Natural killer cell treated with Interleukin-12 subunit alpha and Interleukin-12 subunit beta and Interleukin-15 and Interleukin-18, amount 100 ng/mL, for 72 hours (primary cell): ENCODE results near the gene KLHL18. TPM values are rescaled to one million over a fixed set of nuclear protein-coding genes. Genes with fewer than 3 reads are reported as not detected.

Experiments
- ATAC-seq, 2 donors: fragments of 150-1000 bp; cut with Tn5 transposase in 1 of 2; sonication (Bioruptor Pico), chemical (Tn5 transposase) in 1 of 2; 2 replicates each; pipeline ENCODE4 v1.10.0; 2021
- DNase-seq: peaks from one replicate; pipeline ENCODE4 v3.0.0; 2022; ENCODE audit warnings: low spot score
- H3K27ac Mint-ChIP-seq, 2 donors: 1 replicate in 1 of 2; 2 replicates in 1 of 2; pipeline ENCODE4 v1.8.0; 2022; ENCODE audit warnings: mixed read lengths in 2 of 2, mild to moderate bottlenecking in 1 of 2, moderate library complexity in 1 of 2
- H3K27me3 Mint-ChIP-seq, 2 donors: 1 replicate in 1 of 2; 2 replicates in 1 of 2; pipeline ENCODE4 v1.8.0; 2022; ENCODE audit warnings: mixed read lengths in 2 of 2
- H3K36me3 Mint-ChIP-seq: one replicate; pipeline ENCODE4 v1.8.0; 2022; ENCODE audit warnings: mixed read lengths
- H3K4me1 Mint-ChIP-seq, 2 donors: 1 replicate in 1 of 2; 2 replicates in 1 of 2; pipeline ENCODE4 v1.8.0; 2022; ENCODE audit warnings: low read depth in 2 of 2, mixed read lengths in 2 of 2, mild to moderate bottlenecking in 1 of 2
- H3K4me3 Mint-ChIP-seq: one replicate; pipeline ENCODE4 v1.8.0; 2022; ENCODE audit warnings: mixed read lengths
- H3K9me3 Mint-ChIP-seq: 2 replicates; pipeline ENCODE4 v1.8.0; 2022; ENCODE audit warnings: mixed read lengths
- total RNA-seq, 2 donors: library from RNA; stranded (reverse); gene quantifications; one replicate each; pipeline ENCODE4 v1.2.3, GENCODE V29; 2022

Gene KLHL18
- total RNA-seq, 2 donors from 2014 or later, result 38.9 to 65.3 TPM

DNA sequence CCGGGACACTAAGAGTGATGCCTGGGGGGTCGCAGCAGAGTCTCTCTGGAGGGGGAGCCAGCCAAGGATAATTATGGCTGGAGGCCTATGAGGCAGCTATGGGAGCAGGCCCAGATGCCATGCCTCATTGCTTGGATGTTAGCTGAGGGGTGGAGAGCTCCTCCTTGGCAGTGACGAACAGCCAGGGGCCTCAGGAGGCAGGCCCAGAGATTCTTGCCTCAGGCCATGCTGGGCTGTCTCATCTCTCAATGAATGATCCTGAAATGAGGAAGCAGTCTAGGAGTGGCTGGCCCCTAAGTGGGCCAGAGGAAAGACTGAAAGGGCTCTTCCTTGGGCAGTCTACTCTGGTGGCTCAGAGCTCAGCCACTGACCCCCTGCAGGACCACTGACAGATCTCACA is 21.4 kb upstream of the KLHL18 start:
- Mint-ChIP-seq H3K9me3 (no peaks in the 10 kb centered on the region), H3K27ac (no peak overlapping the region), H3K4me1 (no peaks in the 10 kb centered on the region), H3K36me3 (no peaks in the 10 kb centered on the region), H3K27me3 (no peaks in the 10 kb centered on the region), H3K4me3 (no peak overlapping the region)
- DNase-seq (no peak), ATAC-seq (peak in 1 of 2 donors; percentile 7)

DNA sequence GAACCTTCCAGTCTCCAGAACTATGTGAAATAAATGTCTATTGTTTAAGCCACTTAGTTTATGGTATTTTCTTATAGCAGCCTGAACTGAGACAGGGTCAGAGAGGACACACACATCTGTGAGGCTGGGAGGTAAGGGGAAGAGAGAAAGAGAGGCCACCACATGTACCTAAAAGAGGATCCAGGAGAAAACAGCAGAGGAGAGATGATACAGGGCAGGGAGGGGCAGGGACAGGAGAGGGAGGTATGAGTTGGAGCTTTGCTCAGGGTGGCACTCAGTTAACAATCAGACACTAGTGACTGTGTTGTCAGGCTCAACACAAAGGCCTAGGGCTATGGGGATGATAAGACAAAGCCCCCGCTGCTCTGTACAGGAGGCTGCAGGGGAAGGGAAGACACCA is 17.7 kb upstream of the KLHL18 start:
- Mint-ChIP-seq H3K9me3 (no peaks in the 10 kb centered on the region), H3K36me3 (no peaks in the 10 kb centered on the region), H3K27ac (no peak overlapping the region), H3K4me1 (no peaks in the 10 kb centered on the region), H3K4me3 (no peak overlapping the region), H3K27me3 (no peaks in the 10 kb centered on the region)
- ATAC-seq (no peak), DNase-seq (no peak)

DNA sequence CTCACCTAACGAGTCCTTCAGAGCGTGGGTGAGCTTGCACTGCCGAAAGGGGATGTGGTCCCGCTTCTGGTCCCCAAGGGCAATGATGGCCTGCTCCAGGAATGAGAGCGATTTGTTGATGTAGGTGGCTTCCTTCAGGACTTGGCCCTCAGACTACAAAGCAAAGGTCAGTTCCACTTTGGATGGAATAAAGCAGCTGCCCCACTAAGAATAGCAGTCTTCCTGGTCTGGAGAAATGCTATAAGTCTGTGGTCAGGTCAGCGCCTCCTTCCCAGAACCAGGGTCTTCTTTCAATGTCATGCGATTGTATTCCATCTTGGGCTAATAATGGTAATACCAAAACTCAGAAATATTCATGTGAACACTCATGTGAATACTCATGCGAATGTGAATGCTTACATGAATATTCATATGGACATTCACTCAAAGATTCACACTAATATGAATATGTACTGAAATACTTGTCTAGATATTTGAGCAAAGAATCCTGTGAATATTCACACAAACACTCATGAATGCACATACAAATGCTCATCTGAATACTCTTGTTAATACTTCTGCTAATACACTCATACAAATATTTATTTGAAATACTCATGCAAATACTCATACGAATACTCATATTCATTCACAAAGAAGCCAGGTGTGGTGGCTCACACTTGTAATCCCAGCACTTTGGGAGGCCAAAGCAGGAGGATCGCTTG is 16.9 kb upstream of the KLHL18 start:
- no peak overlapping the region for H3K27ac Mint-ChIP-seq
- no peaks in the 10 kb centered on the region for H3K4me1 Mint-ChIP-seq
- H3K4me3 Mint-ChIP-seq, result no peak overlapping the region
- no peaks in the 10 kb centered on the region for H3K27me3 Mint-ChIP-seq
- DNase-seq (no peak), ATAC-seq (no peak)
- no peaks in the 10 kb centered on the region for H3K9me3 Mint-ChIP-seq
- H3K36me3 Mint-ChIP-seq, result no peaks in the 10 kb centered on the region

DNA sequence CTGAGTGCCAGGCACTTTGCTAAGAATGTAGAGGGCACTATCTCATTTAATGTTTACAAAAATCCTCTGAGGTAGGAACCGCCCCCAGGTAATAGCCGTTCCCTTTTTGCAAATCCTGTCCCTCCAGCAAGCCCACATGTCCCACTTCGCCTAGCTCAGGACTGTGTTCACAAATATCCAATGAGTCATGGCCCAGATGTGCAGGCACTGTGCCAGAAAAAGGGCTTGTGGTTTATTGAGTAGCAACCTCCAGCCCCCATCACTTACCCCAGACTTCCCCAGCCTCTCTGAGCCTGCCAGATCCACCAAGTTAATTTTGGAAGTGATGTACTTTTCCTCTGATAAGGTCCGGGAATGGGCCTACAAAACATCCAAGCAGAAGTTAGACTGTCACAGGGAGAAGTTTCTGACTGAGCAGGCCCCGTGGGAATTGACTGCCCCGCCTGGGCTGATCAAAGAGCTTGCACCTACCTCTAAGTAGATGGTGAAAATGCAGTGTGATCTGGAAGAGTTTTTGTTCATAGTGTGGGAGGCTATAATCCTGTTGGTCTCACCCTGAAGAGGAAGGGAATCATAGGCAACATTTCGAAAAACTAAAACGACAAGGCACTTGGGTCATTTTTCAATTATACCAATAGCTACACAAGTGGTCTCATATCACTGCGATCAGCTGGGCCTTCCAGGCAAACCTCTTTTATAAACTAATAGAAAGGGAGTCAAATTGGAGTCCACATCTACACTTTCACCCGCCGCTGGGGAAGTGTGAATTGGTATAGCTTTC is 15.8 kb upstream of the KLHL18 start:
- Mint-ChIP-seq H3K36me3 (no peaks in the 10 kb centered on the region), H3K27me3 (no peaks in the 10 kb centered on the region), H3K4me3 (no peak overlapping the region), H3K4me1 (no peaks in the 10 kb centered on the region), H3K27ac (no peak overlapping the region), H3K9me3 (no peaks in the 10 kb centered on the region)
- ATAC-seq, result peak in 1 of 2 donors; percentile 54
- no peak for DNase-seq

DNA sequence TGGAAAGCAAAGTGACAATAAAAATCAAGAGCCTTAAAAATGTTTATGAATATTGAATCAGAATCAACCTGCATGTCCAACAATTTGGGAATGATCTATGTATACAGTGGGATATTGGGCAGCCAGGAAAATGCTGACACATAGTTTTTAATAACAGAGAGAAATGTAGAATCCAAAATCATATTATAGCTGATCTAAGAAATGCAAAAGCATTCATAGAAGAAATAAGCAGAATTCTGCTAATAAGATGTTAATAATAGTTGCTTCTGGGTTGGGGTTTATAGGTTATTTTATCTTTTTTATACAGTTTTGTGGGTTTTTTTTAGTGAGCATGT is 15.3 kb upstream of the KLHL18 start:
- no peak for DNase-seq
- H3K4me3 Mint-ChIP-seq, result no peak overlapping the region
- ATAC-seq, result no peak
- no peaks in the 10 kb centered on the region for H3K27me3 Mint-ChIP-seq
- no peak overlapping the region for H3K27ac Mint-ChIP-seq
- no peaks in the 10 kb centered on the region for H3K4me1 Mint-ChIP-seq
- no peaks in the 10 kb centered on the region for H3K9me3 Mint-ChIP-seq
- no peaks in the 10 kb centered on the region for H3K36me3 Mint-ChIP-seq

DNA sequence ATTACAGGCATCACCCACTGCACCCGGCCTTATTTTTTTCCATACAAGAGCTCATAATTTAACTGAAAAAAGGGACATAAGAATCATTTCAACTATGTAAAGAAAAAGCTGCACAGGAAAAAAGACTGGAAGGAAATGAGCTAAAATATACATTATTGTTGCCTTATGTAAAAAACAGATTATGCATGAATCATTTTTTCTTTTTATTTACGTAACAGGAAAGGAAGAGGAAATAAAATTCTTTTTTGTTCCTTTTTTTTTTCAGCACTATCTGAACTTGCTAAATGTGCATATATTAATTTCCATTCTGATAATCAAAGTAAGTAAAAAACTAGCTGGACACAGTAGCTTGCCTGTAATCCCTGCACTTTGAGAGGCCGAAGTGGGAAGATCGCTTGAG is 12.2 kb upstream of the KLHL18 start:
- Mint-ChIP-seq H3K27ac (no peak overlapping the region), H3K9me3 (no peaks in the 10 kb centered on the region), H3K27me3 (no peaks in the 10 kb centered on the region), H3K4me1 (no peaks in the 10 kb centered on the region), H3K36me3 (no peaks in the 10 kb centered on the region), H3K4me3 (no peak overlapping the region)
- DNase-seq (no peak), ATAC-seq (no peak)

DNA sequence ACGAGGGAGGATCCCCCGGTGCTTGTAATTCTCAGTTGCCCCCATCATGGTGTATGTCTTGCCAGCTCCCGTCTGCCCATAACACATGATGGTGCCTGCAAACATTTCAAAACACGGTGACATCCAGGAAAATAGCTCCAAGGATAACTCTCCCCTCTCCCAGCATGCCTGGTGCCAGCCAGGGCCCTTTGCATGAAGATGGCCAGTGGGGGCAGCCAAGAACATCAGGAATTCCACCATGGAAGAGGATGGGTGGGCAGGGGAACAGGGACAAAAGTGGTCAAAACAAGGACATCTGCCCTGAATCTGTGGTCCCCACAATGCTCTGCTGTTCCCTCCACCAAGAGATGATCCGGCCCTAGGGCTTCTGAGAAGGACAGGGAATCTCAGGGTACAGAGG is 9.2 kb upstream of the KLHL18 start:
- Mint-ChIP-seq H3K27ac (no peak overlapping the region), H3K4me1 (no peaks in the 10 kb centered on the region), H3K36me3 (no peaks in the 10 kb centered on the region), H3K9me3 (no peaks in the 10 kb centered on the region), H3K4me3 (no peak overlapping the region), H3K27me3 (no peaks in the 10 kb centered on the region)
- ATAC-seq, result no peak
- no peak for DNase-seq

DNA sequence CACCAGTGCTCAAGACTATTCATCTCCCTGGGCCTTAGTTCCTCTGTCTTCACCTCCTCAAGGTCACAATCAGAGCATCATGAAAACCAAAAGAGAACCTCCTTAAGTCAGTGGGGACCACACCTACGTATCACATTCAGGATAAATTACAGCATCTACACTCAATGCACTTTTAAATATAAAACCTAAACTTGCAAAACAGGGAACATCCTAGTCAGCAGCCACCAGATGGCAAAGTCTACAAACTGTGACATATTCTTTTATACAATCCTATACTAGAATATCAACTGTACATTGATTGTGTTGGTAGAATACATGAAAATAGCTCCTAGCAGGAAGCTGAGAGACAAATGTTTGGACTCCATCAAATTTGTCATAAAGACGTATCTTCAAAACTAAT is 8.1 kb upstream of the KLHL18 start:
- Mint-ChIP-seq H3K36me3 (no peaks in the 10 kb centered on the region), H3K9me3 (no peaks in the 10 kb centered on the region), H3K4me1 (no peaks in the 10 kb centered on the region), H3K4me3 (no peak overlapping the region), H3K27me3 (no peaks in the 10 kb centered on the region), H3K27ac (no peak overlapping the region)
- ATAC-seq (no peak), DNase-seq (no peak)

DNA sequence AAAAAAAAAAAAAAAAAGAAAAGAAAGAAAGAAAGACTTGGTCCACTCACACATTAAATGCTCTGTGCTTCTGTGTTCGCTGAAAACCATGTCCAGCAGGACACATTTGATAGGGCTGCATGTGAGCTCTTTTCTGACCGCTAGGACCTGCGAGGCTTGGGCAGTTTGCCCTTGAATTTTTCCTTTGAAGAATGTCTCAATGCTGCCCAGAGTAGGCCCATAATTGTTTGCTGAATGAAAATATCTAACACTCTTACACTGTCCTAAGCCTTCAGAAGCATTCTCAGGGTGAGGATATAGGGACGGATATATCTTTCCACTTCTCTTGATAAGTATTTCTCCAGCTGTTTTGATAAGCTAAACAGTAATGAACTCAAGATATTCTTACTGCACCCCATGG is 6.2 kb upstream of the KLHL18 start:
- no peak for ATAC-seq
- Mint-ChIP-seq H3K36me3 (no peaks in the 10 kb centered on the region), H3K4me3 (no peak overlapping the region), H3K27ac (no peak overlapping the region), H3K27me3 (no peaks in the 10 kb centered on the region), H3K4me1 (peaks cover 1 to 2% of the 10 kb centered on the region in 2 donors), H3K9me3 (no peaks in the 10 kb centered on the region)
- DNase-seq, result no peak

DNA sequence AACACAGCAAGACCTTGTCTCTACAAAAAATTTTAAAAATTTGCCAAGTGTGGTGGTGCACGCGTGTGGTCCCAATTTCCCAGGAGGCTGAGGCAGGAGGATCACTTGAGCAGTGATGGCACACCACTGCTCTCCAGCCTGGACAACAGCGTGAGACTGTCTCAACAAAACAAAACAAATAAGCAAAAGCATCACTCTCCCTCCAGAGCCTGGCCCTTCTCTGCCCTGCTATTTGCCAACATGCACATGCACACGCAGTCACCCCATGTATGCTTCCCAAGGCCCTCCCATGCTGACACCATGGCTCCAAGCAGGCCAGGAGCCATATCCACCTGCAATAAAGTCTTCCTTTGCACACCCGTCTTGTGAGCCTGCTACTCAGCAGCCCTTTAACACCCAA is 2.2 kb upstream of the KLHL18 start:
- Mint-ChIP-seq H3K4me3 (peak overlapping the region; percentile 30), H3K27me3 (no peaks in the 10 kb centered on the region), H3K9me3 (no peaks in the 10 kb centered on the region), H3K36me3 (no peaks in the 10 kb centered on the region), H3K4me1 (peaks cover 20 to 23% of the 10 kb centered on the region in 2 donors), H3K27ac (no peak overlapping the region)
- DNase-seq (no peak), ATAC-seq (no peak)

DNA sequence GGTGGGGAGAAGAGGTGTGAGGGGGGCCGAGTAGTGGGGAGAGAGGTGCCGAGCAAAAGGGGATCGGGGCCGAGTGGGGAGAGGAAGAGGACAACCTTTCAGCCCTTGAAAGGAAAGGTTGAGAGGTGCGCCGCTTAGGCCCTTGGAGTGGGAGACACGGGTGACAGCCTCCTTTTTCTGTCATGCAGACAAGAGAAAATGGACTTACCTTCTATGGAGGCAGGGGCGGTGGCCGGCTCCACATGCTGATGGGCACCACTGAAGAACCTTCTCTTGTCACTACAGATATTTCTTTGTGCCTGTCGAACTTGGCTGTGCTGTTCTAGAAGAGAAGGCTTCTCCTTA is 421 bp downstream of the KLHL18 start:
- Mint-ChIP-seq H3K27me3 (no peaks in the 10 kb centered on the region), H3K9me3 (no peaks in the 10 kb centered on the region), H3K27ac (peak overlapping the region; percentile 95 to 99), H3K4me3 (peak overlapping the region; percentile 90), H3K36me3 (peaks cover 4% of the 10 kb centered on the region), H3K4me1 (peaks cover 25 to 29% of the 10 kb centered on the region in 2 donors)
- DNase-seq, result no peak
- ATAC-seq, result peak in 1 of 2 donors; percentile 2

DNA sequence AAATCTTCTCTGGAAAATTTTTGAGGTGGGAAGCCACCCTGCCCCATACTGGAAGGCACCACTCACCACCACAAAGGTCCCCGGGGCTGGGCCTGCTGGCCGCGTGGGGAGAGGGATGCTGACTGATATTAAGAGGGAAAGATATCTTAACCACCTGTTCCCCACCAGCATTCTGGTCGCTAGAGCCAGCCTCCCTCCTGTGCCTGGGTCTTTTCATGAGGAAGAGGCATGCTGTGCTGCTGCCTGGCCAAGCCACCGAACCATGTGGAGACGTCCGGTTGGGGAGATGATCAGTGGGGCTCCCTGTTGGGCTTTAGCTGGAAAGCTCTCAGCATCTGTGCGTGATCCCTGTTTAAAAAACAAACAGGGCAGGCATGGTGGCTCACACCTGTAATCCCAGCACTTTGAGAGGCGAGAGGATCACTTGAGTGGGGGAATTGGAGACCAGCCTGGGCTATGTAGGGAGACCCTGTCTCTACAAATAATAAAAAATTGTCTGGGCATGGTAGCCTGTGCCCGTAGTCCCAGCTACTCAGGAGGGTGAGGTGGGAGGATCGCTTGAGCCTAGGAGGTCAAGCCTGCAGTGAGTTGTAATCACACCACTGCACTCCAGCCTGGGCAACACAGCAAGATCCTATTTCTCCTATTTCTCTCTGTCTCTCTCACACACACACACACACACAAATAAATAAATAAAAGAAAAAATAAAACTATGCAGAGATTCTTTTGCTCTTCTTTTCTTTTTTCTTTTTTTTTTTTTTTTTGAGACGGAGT is 1.0 kb downstream of the KLHL18 start:
- peaks cover 4% of the 10 kb centered on the region for H3K36me3 Mint-ChIP-seq
- ATAC-seq, result peak in 1 of 2 donors; percentile 11
- H3K27me3 Mint-ChIP-seq, result no peaks in the 10 kb centered on the region
- DNase-seq, result no peak
- no peaks in the 10 kb centered on the region for H3K9me3 Mint-ChIP-seq
- peak overlapping the region; percentile 90 for H3K4me3 Mint-ChIP-seq
- H3K27ac Mint-ChIP-seq, result peak overlapping the region; percentile 95 to 99
- H3K4me1 Mint-ChIP-seq, result peaks cover 27 to 29% of the 10 kb centered on the region in 2 donors

DNA sequence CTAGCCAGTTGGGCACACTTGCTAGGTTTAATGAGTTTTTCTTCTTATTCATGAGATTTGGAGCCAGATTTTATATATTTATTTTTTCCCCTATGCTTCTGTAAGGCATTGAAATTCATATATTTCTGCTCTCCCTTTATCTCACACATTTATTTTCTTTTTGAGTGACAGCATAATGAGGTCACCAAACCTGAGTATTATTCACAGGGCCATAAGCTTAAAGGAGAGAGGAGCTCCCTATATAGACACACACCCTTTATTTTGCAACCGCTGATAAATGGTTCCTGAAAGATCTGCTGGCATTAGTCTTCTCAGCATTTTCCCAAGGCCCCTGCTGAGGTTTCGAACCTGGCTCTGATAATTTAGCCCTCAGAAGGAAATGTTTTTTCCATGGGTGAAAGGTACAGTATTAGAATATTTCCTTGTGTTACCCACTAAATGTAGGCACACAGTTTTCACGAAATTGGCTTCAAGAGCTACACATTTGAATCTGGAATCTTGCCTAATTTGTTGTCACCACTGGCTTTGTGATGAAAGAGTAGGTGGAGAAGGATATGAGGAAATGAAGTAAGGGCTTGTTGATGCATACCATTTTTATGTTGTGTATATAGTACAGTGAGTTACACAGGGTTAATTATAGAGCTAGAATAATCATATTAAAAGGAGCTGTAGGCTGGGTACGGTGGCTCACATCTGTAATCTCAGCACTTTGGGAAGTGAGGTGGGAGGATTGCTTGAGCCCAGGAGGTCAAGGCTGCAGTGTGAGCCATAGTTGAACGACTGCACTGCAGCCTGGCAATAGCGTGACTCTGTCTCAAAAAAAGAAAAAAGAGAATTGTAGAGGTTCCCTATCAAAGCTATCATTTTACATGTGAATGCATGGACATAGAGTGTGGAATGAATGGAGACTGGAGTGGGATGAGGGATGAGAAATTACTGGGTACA is 6.5 kb downstream of the KLHL18 start:
- Mint-ChIP-seq H3K27me3 (no peaks in the 10 kb centered on the region), H3K9me3 (no peaks in the 10 kb centered on the region), H3K36me3 (peaks cover 4% of the 10 kb centered on the region), H3K4me3 (no peak overlapping the region), H3K27ac (no peak overlapping the region), H3K4me1 (peaks cover 17 to 18% of the 10 kb centered on the region in 2 donors)
- DNase-seq, result no peak
- no peak for ATAC-seq
